Fibroblast of skin of left biceps (primary cell): ENCODE results near the gene ARL8A.
"Not testable (repeated sequence)": the region's sequence is repeated elsewhere in the genome, so short reads cannot be mapped to it uniquely, and the experiment has no call there.

Source experiments
- DNase-seq, 2 experiments: peaks; one replicate each; pipeline ENCODE4 v3.0.0-alpha.2; 2013; ENCODE audit warnings: low read depth in 2 of 2

ARL8A gene

DNA sequence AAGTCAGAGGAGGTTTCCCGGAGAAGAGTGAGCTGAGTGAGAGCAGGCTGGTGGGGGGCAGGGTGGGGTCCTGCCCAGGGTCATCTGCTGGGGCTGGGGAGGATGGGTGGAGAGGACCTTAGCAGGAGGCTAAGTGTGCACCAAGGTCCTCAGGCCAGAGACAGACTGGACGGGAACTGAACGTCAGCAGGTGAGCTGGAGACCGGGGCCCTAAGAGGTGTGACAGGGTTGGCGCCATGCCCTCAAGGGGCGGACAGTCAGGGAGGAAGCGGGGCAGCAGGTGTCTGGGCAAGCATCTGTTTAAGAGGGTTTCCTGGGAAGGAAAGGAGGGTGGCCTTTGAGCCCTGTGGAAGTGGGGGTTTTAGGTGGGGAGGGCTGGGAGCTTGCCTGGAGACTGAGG, 29.5 kb upstream of the ARL8A start:
- DNase-seq = no peak

DNA sequence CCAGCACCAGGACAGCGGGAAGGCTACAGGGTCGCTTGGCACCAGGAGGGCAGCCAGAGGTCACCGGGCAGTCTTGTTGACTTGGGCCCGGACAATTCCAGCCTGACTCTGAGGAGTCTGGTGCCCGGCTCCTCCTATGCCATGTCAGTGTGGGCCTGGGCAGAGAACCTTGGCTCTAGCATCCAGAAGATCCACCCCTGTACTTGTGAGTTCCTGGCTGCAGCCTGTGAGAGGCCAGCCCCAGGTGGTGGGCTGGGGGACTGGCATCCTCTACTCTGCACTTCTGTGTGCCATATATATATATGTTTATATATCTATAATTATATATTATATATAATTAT, 27.4 kb upstream of the ARL8A start:
- DNase-seq = no peak

DNA sequence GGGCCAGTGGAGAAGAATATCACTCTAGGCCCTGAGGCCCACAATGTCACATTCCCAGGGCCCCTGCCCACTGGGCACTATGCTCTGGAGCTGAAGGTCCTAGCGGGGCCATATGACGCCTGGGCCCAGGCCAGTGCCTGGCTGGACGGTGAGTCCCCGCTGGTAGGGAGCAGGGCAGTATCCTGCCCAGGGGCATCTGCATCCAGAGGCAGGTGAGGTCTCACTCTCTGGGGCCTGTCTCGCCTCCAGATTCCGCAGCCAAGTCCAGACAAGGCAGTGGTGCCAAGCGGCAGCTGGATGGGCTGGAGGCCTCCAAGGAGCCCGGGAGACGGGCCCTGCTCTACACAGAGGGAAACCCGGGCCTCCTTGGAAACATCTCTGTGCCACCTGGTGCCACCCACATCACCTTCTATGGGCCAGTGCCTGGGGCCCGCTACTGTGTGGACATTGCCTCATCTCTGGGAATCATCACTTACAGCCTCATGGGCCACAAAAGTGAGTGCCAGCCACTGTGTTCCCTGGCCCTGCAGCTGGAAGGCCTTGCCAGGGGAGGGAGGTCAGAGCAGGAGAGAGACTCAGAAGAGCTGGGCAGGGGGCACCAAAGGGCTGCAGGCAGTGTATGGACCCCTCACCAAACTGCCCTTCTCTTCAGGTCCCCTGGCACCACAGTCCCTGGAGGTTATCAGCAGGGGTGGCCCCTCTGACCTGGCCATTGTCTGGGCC, 26.9 kb upstream of the ARL8A start:
- no peak for DNase-seq

DNA sequence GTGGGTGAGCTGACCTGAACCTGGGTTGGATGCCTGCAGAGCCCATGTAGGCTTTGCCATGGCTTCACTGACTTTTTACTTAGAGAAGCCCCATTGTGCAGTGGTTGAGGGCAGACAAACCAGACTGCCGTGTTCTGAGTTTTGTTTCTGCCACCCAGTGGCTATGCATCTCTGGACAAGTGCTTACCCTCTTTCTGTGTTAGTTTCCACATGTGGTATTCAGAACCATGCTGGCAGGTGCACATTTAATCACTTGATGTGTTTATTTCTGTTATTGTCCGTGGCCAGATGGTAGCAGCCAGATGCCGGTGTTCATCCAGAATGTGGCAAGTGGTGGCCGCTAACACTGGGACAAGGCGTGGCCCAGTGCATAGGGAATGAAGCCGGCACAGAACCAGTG, 26.2 kb upstream of the ARL8A start:
- DNase-seq = no peak

DNA sequence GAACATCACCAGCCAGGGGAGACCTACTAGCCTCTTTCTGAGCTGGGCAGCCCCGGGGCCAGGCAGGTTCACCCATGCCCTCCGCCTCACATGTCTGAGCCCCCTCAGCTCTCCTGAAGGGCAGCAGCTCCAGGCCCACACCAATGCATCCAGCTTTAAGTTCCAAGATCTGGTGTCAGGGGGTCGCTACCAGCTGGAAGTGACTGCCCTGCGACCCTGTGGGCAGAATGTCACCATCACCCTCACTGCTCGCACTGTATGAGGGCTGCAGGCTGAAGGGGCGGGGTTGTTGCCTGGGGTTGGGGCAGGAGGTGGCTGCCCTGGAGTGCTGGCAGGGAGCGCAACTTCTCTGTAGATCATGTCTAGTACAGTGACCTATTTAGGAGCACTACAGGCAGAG, 24.3 kb upstream of the ARL8A start:
- DNase-seq = no peak

DNA sequence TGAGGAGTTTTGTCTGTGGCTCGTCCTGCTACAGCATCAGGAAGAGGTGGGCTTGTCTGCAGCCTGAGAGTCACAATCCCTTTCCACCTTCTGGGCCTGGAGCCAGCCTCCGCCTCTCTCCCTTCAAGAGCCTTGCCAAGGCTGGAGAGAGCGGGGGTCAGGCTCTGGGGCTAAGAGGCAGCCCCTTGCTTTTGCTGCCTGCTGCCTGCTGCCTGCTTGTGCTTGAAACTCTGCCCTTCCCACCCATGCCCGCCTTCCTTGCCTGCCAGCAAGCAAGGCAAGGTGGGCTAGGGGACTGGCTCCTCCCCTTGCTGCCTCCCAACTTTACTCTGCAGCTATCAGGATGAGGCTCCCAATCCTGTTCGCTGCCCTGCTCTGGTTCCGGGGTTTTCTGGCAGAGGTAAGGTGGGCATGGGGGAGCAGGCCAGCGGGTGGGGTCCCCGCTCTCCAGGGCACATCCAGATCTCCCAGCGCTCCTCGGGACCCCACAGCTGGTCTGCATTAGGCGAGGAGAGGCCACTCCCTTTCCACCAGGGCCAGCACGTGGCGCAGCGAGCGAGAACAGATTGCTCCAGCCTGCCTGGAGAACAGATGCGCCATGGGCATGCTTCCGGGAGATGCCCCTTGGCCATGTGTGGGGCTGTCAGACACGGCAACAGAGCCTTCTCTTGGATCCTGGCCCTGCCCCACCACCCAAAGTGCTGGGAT, 23.3 kb upstream of the ARL8A start:
- no peak for DNase-seq

DNA sequence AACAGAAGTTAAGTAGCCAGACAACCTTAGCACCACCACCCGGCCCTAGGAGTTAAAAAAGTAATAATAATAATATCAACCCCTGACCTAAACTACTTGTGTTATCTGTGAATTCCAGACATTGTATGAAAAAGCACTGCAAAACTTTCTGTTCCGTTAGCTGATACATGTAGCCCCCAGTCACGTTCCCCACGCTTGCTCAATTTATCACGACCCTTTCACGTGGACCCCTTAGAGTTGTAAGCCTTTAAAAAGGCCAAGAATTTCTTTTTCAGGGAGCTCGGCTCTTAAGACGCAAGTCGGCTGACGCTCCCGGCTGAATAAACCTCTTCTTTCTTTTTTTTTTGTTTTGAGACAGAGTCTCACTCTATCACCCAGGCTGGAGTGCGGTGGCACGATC, 22.5 kb upstream of the ARL8A start:
- DNase-seq = not testable (repeated sequence)

DNA sequence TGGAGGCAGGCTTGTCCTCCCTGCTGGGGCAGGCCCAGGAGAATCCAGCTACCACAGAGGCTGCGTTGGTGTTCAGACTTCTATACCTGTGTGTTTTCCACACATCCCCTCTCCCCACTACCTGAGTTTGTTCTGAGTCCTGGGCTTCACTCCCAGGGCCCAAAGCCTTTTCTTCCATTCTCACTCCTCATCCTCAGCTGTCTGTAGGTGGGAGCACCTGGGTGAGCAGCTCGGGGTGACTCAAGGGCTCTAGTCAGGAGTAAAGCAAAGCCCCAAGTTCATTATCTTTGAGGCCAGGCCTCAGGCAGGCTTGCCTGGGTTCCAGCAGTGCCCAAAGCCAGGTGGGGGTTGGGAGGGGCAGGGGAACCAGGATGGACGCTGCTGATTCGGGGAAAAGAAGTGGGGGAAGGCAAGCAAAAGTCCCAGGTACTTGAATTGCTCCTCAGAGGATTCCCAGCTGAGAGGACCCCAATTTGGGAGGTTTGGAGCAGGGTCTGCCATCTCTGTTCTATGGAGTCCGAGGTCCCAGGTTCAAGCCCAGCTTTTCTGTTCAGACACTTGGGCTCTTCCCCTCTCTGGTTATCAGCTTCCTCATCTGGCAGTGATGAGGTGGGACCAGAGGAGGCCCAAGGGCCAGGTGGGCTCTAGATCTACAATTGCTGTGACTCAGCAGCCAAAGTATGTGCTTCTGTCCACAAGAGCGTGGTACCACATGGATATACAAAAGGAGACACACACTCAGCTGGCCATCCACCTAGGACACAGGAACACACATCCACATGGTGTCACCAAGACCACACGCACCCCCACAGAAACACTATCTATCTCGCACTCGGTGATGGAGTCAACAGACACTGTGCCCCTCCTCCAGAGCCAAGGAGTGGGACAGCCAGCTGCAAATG, 21.7 kb upstream of the ARL8A start:
- no peak for DNase-seq

DNA sequence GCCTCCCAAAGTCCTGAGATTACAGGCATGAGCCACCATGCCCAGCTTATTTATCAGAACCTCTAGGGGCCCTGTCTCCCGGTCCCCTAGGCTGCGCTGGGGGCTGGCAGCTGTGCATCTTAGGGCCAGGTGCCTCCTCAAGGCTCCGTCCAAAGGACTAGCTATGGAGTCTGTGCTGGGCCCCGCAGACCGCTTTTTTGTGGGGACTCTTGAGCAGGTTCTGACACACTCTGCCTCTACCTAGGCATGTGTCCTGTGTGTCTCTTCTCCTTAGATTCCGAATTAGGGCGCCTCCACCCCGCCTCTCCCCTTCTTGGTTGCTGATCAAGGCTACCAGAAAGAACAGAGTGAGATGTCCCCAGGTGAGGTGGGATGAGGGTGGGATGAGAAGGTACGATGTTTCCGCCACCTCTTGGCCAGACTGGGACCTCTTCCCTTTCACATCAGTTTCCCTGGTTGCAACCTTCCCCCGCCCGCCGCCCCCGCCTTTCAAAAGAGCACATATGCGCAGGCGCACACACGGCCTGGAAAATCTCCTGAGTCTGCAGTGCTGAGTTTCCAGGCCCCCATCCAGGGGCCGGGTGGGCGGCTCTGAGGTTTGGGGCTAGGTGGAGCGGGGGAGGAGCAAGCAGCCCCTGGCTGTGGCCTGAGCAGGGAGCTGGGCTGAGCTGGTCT, 20.9 kb upstream of the ARL8A start:
- no peak for DNase-seq

DNA sequence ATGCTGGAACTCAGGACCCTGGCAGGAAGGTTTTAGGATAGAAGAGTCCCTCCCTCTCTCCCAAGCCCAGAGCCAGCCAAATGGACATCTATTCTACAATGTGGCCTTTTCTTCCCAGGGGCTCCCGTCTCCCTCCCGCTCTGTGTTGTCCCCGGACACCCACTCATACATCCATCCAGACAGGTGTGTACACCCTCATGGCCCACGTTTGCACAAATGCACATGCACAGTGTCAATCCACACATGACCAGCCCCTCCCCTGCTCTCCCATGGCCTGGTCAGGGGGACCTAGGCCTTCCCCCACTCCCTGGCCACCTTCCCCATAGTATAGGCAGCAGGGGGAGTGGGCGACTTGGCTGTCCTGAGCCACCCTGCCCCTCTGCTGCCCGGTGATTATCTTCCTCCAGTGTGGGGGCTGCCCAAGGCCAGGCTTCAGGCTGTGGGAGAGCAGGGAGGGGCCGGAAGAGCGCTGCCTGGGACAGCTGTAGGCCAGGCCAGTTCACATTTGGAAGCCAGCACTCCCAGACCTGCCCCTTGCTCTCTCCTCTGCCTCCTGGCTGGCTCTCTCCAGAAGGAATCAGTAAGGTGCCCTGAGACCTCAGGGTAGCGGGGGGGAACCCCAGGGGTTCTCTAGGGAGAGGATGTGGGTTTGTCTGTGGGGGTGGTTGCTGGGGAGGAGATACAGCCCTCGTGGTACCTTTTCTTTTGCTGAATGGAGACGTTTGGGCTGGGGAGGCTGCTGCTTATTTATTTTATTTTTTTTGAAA, 19.9 kb upstream of the ARL8A start:
- no peak for DNase-seq

DNA sequence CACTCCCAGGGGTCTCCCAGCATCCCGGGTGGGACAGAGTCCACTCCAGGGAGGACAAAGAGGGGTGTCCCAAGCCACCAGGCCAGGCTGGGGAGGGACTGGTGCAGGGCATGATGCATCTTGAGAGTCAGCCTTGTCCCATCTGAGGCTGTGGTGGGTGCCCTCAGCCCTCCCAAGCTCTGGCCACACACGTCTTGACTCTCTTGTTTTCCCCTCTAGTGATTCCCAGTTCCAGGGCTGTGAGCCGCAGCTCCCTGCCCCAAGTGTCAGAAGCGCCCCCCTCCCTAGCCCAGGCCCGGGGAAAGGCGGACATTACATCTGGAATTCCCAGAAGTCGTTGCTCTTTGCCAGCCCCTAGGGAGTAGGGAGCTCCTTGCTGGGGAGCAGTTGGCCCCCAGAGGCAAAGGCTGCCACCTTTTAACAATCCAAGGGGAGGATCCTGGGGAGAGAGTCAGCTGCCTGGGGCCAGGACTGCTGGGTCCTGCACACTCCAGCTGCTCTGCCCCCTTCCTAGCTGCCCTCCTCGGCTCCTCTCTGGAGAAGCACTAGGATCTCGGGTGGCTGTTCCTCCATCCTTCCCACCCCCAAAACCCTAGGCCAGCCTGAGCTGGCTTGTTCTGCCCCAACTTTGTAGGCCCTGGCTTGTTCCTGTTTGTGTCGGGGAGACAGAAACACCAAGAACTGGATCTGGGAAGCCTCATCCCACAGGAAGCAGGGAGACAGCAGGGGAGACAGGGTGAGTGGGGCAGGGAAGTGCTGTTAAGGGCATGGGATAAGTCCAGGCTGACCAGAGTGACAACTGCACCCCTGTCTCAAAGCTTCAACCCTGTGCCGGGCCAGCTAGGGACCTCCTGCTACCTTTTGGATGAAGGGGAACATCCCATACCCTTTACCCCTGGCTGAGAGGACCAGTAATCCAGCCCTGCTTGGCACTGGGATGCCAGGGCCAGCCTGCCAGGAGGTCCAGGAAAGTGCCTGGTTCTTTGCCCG, 19.0 kb upstream of the ARL8A start:
- no peak for DNase-seq

DNA sequence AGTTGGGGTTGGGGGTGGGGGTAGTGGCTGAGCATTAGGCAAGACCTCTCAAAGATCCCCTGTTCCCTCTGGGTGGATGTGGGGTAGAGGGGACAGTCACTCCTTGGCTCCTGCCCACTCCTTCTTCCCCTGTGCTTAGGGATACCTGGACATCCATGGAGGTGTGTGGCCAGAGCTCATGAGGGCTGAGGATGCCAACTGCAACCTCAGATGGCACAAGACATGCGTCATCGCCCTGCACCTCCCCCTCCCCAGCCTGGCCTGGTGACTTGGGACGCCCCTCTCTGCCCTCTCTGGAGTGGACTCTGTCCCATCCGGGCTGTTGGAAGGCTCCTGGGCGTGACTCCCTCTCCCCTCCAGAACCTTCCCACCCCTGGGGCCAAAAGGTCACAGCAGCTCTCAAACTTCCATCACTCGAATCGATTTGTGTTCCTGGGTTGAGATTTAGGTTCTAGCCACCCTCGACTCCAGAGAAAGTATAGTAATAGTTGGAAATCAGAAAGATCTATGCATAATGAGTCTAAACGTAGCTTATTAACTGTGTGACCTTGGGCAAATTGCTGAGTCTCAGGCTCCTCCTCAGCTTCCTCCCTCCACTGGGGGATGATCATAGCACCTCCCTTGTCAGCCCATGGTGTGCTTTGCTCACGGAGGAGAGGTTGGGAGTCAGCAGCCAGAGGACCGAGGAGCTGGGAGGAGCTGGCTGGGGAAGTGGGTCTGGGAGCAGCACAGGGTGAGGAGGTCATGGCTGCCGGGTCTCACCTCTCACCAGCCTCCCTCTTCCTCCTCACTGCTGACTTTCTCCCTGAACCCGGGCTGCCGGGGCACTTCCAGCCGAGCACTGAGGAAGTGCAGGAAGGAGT, 18.1 kb upstream of the ARL8A start:
- no peak for DNase-seq

DNA sequence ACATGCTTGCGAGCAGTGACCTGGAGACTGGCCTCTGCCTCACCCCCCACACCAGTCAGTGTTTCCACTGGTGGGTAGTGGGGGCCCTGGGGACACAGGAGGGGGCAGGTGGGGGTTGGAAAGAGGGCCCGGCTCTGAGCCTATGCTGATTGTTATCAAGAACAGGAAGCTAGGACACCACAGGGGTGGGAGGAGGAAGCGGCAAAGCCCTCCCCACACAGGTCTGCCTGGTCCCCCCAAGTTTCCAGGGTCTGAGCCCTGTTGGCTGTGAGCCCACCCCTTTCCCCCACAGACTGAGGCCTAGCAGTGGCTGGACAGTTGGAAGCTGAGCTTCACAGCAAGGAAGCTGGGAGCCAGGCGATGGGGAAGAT, 17.5 kb upstream of the ARL8A start:
- no peak for DNase-seq

DNA sequence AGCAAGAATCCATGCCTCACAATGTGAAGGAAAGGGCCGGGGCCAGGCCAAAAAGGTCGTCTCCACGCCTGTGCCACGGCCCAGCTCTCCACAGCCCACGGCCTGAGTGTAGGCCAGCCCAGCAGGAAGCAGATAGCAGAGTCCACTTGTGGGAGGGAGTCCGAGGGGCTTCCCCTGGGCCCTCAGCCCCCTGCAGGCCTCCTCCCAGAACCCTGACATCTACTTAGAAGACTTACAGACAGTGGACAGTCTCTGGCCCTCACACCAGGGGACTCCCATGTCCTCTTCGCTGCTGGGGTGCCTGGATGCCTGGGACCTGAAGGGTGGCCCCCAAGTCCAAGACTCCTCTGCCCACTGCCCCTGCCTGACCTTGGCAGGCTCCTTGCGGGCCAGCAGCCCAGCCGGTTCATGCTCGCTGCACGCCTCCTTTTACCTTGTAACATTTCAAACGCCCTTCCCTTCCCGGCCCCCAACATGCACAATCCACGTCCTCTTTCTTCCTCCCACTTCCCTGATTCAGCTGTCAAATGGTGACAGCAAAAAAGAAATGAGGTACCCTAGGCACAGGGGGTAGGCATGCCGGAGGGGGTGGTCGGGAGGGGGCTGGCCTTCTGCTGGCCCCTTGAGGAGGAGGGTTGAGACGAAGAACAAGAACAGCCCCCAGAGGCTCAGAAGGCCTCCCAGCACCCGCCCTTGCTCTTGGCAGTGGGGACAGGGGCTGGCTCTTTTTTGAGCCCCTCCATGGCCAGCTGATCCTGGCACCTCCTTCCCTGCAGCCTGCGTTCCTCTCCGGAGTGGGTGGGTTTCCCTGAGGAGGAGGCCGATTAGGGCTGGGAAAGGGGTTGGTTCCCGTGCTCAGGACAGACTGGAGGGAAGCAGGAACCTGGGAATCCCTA, 16.9 kb upstream of the ARL8A start:
- DNase-seq = no peak

DNA sequence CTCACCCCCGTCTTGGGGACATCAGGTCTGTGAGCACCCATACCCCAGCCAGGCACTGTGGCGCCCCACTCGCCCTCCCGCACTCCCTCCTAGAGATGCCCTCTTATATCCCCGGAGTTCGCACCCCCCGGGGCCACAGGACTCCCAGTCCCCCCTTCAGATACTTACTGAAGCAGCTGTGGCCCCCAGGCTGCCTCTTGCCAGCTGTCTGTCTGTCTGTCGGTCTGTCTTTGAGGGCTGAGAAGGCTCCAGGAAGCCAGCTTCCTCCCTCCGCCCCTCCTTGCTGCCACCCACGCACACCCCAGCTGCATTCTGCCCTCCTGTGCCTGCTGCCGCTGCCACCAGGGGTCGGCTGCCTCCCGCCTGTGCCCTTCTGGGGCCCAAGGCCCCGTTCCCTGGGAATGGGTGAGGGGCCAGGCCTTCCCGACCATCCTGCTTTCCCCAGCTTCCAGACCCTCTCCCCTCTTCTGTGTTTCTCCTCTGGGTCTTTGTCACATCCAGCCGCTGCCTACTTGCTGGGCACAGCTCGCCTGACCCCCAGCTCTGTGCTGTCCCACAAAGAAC, 15.9 kb upstream of the ARL8A start, which contains the start of gene PTPN7:
TSS of gene PTPN7 (minus strand) at position 226 of the 564 bp plus-strand sequence. CDS start 1,200 bp downstream, outside the sequence.
- no peak for DNase-seq

DNA sequence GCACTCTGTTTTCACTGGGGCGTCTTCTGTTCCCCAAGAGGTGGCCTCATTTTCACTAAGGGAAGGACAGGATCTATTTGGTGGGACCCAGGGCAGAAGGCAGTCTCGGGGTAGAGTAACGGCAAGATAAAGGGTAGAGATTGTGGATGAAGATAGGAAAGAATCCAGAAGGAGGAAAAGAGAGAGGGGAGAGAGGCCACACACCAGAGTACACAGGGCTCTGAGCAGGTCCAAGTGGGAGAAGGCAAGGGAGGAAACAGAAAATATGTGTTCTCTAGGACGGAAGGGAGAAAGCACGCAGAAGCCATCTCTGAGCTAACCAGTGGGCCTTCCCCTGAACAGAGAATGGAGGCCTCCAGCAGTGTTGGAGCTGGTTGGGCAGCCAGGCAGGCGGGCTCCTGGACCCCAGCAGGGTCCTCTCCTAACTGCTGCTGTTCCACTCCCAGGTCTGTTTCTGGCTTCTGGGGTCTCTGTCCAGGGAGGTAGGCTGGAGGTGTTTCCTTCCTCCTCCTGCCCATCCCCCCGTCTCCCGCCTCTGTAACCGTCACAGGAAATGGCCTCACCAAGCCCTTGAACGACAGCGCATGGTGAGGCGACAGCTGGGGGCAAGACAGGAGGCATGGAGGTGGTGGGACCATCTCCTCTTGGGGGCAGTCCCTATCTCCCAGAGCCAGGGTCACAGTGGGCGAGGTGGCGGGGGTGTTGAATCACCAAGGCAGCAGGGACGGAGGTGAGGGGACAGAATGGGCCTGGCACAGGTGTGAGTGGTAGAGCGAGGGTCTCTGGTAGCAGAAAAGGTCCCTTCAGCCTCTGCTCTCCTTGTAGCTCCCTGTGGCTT, 15.2 kb upstream of the ARL8A start:
- no peak for DNase-seq
